ENCODE data around the gene EVI5. TPM values are rescaled to one million over a fixed set of nuclear protein-coding genes. Genes with fewer than 3 reads are reported as not detected.

Gene EVI5
- total RNA-seq, 1 donor from 2014 or later: 40.0 TPM

DNA sequence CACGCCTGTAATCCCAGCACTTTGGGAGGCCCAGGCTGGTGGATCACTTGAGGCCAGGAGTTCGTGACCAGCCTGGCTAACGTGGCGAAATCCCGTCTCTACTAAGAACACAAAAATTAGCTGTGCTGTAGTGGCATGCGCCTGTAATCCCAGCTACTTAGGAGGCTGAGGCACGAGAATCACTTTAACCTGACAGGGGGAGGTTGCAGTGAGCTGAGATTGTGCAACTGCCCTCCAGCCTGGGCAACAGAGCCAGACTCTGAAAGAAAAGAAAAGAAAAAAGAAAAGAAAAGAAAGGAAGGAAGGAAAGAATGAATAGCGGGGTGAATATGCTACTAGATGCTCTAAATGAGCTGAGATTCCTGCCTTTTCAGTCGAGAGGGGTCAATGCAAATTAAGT, 305.3 kb downstream of the EVI5 start:
- Mint-ChIP-seq H3K9me3 (no peaks in the 10 kb centered on the region), H3K36me3 (no peaks in the 10 kb centered on the region), H3K27ac (no peak overlapping the region), H3K4me3 (peak overlapping the region; percentile 46), H3K4me1 (peaks cover 37% of the 10 kb centered on the region), H3K27me3 (ENCODE audit: low read depth) (peaks cover 99% of the 10 kb centered on the region)
- DNase-seq (ENCODE audit: low spot score in 2 of 2, unreplicated experiment in 2 of 2): no peak
- TF ChIP-seq CTCF (IDR thresholded peaks at IDR 0.05; ENCODE audit: unreplicated experiment): no peak

GRCh38 chr1:92478393-92478792, 306.5 kb downstream of the EVI5 start:
- H3K9me3 Mint-ChIP-seq: no peaks in the 10 kb centered on the region
- H3K4me3 Mint-ChIP-seq: no peak overlapping the region
- peaks cover 99% of the 10 kb centered on the region for H3K27me3 Mint-ChIP-seq (ENCODE audit: low read depth)
- H3K4me1 Mint-ChIP-seq: peaks cover 27% of the 10 kb centered on the region
- DNase-seq (ENCODE audit: low spot score in 2 of 2, unreplicated experiment in 2 of 2): no peak
- no peaks in the 10 kb centered on the region for H3K36me3 Mint-ChIP-seq
- no peak overlapping the region for H3K27ac Mint-ChIP-seq
- TF ChIP-seq CTCF (IDR thresholded peaks at IDR 0.05; ENCODE audit: unreplicated experiment): no peak

- no peak overlapping the region for H3K27ac Mint-ChIP-seq
- no peak for DNase-seq (ENCODE audit: low spot score in 2 of 2, unreplicated experiment in 2 of 2)
- no peaks in the 10 kb centered on the region for H3K9me3 Mint-ChIP-seq
Observed at GRCh38 chr1:92476071-92476631, 308.8 kb downstream of the EVI5 start.

GRCh38 chr1:92475029-92475428, 309.9 kb downstream of the EVI5 start:
- no peak for DNase-seq (ENCODE audit: low spot score in 2 of 2, unreplicated experiment in 2 of 2)
- peaks cover 3% of the 10 kb centered on the region for H3K4me1 Mint-ChIP-seq
- H3K27me3 Mint-ChIP-seq (ENCODE audit: low read depth): peaks cover 90% of the 10 kb centered on the region
- no peak overlapping the region for H3K4me3 Mint-ChIP-seq
- no peaks in the 10 kb centered on the region for H3K9me3 Mint-ChIP-seq
- no peak overlapping the region for H3K27ac Mint-ChIP-seq
- H3K36me3 Mint-ChIP-seq: no peaks in the 10 kb centered on the region
- TF ChIP-seq CTCF (IDR thresholded peaks at IDR 0.05; ENCODE audit: unreplicated experiment): no peak

More at GRCh38 chr1:92476071-92476631, 308.8 kb downstream of the EVI5 start:
- peaks cover 93% of the 10 kb centered on the region for H3K27me3 Mint-ChIP-seq (ENCODE audit: low read depth)
- no peaks in the 10 kb centered on the region for H3K36me3 Mint-ChIP-seq
- TF ChIP-seq CTCF (IDR thresholded peaks at IDR 0.05; ENCODE audit: unreplicated experiment): no peak
- peaks cover 10% of the 10 kb centered on the region for H3K4me1 Mint-ChIP-seq
- no peak overlapping the region for H3K4me3 Mint-ChIP-seq

- no peak for DNase-seq (ENCODE audit: low spot score in 2 of 2, unreplicated experiment in 2 of 2)
- no peak for TF ChIP-seq CTCF (IDR thresholded peaks at IDR 0.05; ENCODE audit: unreplicated experiment)
- H3K9me3 Mint-ChIP-seq: no peaks in the 10 kb centered on the region
- H3K4me1 Mint-ChIP-seq: no peaks in the 10 kb centered on the region
- no peaks in the 10 kb centered on the region for H3K36me3 Mint-ChIP-seq
- H3K27ac Mint-ChIP-seq: no peak overlapping the region
- peaks cover 82% of the 10 kb centered on the region for H3K27me3 Mint-ChIP-seq (ENCODE audit: low read depth)
- H3K4me3 Mint-ChIP-seq: no peak overlapping the region
Observed at GRCh38 chr1:92473781-92474495, 311.0 kb downstream of the EVI5 start.
